Measurements from ENCODE around the gene KLK8. TPM values are rescaled to one million over a fixed set of nuclear protein-coding genes. Genes with fewer than 3 reads are reported as not detected.

Gene KLK8
- total RNA-seq, 3 donors from 2014 or later: not detected

DNA sequence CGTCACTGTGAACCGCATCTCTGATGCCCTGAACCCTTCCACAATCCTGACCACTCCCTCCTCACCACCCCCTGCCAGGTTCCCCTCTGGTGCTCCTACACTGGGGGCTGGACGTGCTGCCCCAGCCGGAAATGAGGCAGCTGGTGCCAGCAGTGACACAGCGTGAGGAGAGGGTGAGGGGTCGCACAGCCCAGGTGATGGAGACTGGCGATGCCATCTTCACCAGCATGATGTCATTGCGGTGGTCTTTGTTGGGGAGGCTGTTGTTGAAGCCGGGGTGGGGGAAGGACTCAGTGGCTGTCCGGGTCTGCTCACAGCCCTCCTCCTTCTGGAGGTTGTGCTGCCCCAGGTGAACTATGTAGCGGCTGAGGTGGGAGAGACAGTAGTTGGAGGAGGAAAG is 22.5 kb upstream of the KLK8 start:
- Histone ChIP-seq H3K36me3 (ENCODE audit: low read depth) (no peaks in the 10 kb centered on the region), H3K4me3 (no peak overlapping the region), H3K4me1 (ENCODE audit: low read depth) (peaks cover 4% of the 10 kb centered on the region), H3K9me3 (no peaks in the 10 kb centered on the region)
- ATAC-seq (no peak), DNase-seq (no peak)
- intact Hi-C loops (cut with DNase I, micrococcal nuclease): no loop called here
- TF ChIP-seq, protein P1, sequence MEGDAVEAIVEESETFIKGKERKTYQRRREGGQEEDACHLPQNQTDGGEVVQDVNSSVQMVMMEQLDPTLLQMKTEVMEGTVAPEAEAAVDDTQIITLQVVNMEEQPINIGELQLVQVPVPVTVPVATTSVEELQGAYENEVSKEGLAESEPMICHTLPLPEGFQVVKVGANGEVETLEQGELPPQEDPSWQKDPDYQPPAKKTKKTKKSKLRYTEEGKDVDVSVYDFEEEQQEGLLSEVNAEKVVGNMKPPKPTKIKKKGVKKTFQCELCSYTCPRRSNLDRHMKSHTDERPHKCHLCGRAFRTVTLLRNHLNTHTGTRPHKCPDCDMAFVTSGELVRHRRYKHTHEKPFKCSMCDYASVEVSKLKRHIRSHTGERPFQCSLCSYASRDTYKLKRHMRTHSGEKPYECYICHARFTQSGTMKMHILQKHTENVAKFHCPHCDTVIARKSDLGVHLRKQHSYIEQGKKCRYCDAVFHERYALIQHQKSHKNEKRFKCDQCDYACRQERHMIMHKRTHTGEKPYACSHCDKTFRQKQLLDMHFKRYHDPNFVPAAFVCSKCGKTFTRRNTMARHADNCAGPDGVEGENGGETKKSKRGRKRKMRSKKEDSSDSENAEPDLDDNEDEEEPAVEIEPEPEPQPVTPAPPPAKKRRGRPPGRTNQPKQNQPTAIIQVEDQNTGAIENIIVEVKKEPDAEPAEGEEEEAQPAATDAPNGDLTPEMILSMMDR (IDR thresholded peaks at IDR 0.05): no peak

GRCh38 chr19:51022526-51022925 is 21.1 kb upstream of the KLK8 start:
- no peak for DNase-seq
- Histone ChIP-seq H3K4me3 (no peak overlapping the region), H3K36me3 (ENCODE audit: low read depth) (no peaks in the 10 kb centered on the region), H3K9me3 (no peaks in the 10 kb centered on the region), H3K4me1 (ENCODE audit: low read depth) (peaks cover 4% of the 10 kb centered on the region)
- TF ChIP-seq, protein P1 (IDR thresholded peaks at IDR 0.05): no peak
- intact Hi-C loops (cut with DNase I, micrococcal nuclease): no loop called here
- no peak for ATAC-seq

GRCh38 chr19:51020988-51021651 is 19.7 kb upstream of the KLK8 start:
- peak in 1 of 3 donors; percentile 50 for DNase-seq
- Histone ChIP-seq H3K36me3 (ENCODE audit: low read depth) (no peaks in the 10 kb centered on the region), H3K9me3 (no peaks in the 10 kb centered on the region), H3K4me1 (ENCODE audit: low read depth) (peaks cover 4% of the 10 kb centered on the region), H3K4me3 (no peak overlapping the region)
- intact Hi-C loops (cut with DNase I, micrococcal nuclease): no loop called here
- peak; percentile 44 for ATAC-seq
- TF ChIP-seq, protein P1 (IDR thresholded peaks at IDR 0.05): no peak

- H3K36me3 ChIP-seq (ENCODE audit: low read depth): no peaks in the 10 kb centered on the region
- no peak within 1 kb of the TSS for H3K4me3 ChIP-seq
- H3K9me3 ChIP-seq: no peaks in the 10 kb centered on the region
- TF ChIP-seq, protein P1 (IDR thresholded peaks at IDR 0.05): no peak
- peaks cover 4% of the 10 kb centered on the region for H3K4me1 ChIP-seq (ENCODE audit: low read depth)
- intact Hi-C loops (cut with DNase I, micrococcal nuclease): no loop called here
- peak; percentile 6 for ATAC-seq
- DNase-seq: no peak
These were observed 18.1 kb upstream of the KLK8 start, which contains the start of gene KLK10 for GRCh38 chr19:51019544-51019925. Gene KLK10, minus strand, starts transcription at chr19:51019709. Its CDS starts 579 bp downstream, at chr19:51019130.

- Histone ChIP-seq H3K9me3 (no peaks in the 10 kb centered on the region), H3K36me3 (ENCODE audit: low read depth) (no peaks in the 10 kb centered on the region), H3K4me3 (no peak overlapping the region), H3K4me1 (ENCODE audit: low read depth) (peaks cover 4% of the 10 kb centered on the region)
- ATAC-seq: no peak
- DNase-seq: no peak
- intact Hi-C loops (cut with DNase I, micrococcal nuclease): no loop called here
- TF ChIP-seq, protein P1 (IDR thresholded peaks at IDR 0.05): no peak
These were observed 17.5 kb upstream of the KLK8 start for GRCh38 chr19:51018745-51019543.

All from mucosa of descending colon (tissue), 3 donors.